NB4 (cell line): ENCODE data around the gene COL4A1.

Source experiments
- CTCF ChIP-seq: IDR thresholded peaks from one replicate; pipeline ENCODE4 v1.5.1; 2012; ENCODE audit warnings: low read depth, low read length
- MAX ChIP-seq: IDR thresholded peaks from 2 replicates; pipeline ENCODE4 v1.6.1; 2011; ENCODE audit warnings: low read depth, low read length
- MYC ChIP-seq: IDR thresholded peaks from 2 replicates; pipeline ENCODE4 v1.6.1; 2011; ENCODE audit warnings: low read depth, low read length
- POLR2A ChIP-seq: IDR thresholded peaks from 2 replicates; pipeline ENCODE4 v1.6.1; 2011; ENCODE audit warnings: mild to moderate bottlenecking; ENCODE audit not compliant: insufficient read length; ENCODE audit errors: extremely low read depth

- TF ChIP-seq POLR2A, result no peak
- TF ChIP-seq MAX, result no peak
- TF ChIP-seq CTCF, result no peak
- no peak for TF ChIP-seq MYC
Measured at GRCh38 chr13:110314516-110315245, 7.7 kb upstream of the COL4A1 start.
